D721Med (cell line): ENCODE measurements around the gene GNL2.
"Not testable (repeated sequence)": the region's sequence is repeated elsewhere in the genome, so short reads cannot be mapped to it uniquely, and the experiment has no call there.

Experiments used
- DNase-seq: peaks from one replicate; pipeline ENCODE4 v3.0.0; 2011; ENCODE audit warnings: low spot score; ENCODE audit not compliant: insufficient read length
- FAIRE-seq: peaks from 2 replicates; lab custom pipeline; 2011; peaks lifted over from hg19 to GRCh38; lab: Jason Lieb, UNC
- CTCF ChIP-seq: IDR thresholded peaks from 2 replicates; pipeline ENCODE4 v1.5.1; 2012; ENCODE audit warnings: mild to moderate bottlenecking, control low read depth; ENCODE audit not compliant: insufficient read depth; ENCODE audit errors: missing control alignments

GNL2 gene

GRCh38 chr1:37545019-37545418, 50.7 kb downstream of the GNL2 start:
- DNase-seq (no peak), FAIRE-seq (no peak)
- no peak for TF ChIP-seq CTCF

- FAIRE-seq: no peak
- DNase-seq: no peak
- no peak for TF ChIP-seq CTCF
These were observed 51.2 kb downstream of the GNL2 start for GRCh38 chr1:37544530-37544929.

GRCh38 chr1:37540036-37540785, 55.5 kb downstream of the GNL2 start:
- no peak for TF ChIP-seq CTCF
- no peak for DNase-seq
- no peak for FAIRE-seq

GRCh38 chr1:37539154-37539553, 56.6 kb downstream of the GNL2 start:
- not testable (repeated sequence) for DNase-seq, FAIRE-seq

GRCh38 chr1:37537378-37537777, 58.4 kb downstream of the GNL2 start:
- DNase-seq: no peak
- FAIRE-seq: no peak
- TF ChIP-seq CTCF: no peak

- no peak for DNase-seq
- TF ChIP-seq CTCF: no peak
- no peak for FAIRE-seq
These were observed 62.2 kb downstream of the GNL2 start for GRCh38 chr1:37533317-37534093.

- not testable (repeated sequence) for DNase-seq, FAIRE-seq
These were observed 63.1 kb downstream of the GNL2 start for GRCh38 chr1:37532418-37533156.

- not testable (repeated sequence) for DNase-seq, FAIRE-seq
These were observed 65.8 kb downstream of the GNL2 start for GRCh38 chr1:37529888-37530287.
